Superior temporal gyrus (tissue), 1 donor: ENCODE results near the gene ARFGAP3.

Experiments used
- DNase-seq: peaks from one replicate; pipeline ENCODE4 v3.0.0-alpha.2; 2016; ENCODE audit errors: extremely low spot score

Gene ARFGAP3

DNA sequence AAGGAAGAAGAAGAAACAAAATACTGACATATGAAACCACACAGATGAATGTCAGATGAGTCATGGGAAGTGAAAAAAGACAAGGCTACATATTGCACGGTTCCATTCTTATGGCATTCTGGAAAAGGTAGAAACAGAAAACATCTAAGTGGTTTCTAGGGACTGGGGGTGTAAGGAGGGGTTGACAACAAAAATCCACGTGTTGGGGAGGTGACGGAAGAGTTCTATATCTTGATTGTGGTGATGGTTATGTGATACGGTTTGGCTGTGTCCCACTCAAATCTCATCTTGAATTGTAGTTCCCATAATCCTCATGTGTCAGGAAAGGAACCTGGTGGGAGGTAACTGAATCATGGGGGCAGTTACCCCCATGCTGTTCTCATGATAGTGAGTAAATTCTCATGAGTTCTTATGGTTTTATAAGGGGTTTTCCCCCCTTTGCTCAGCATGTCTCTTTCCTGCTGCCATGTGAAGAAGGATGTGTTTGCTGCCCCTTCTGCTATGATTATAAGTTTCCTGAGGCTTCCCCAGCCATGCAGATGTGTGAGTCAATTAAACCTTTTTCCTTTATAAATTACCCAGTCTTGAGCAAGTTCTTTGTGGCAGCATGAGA lies 6.4 kb upstream of the ARFGAP3 start:
- no peak for DNase-seq

DNA sequence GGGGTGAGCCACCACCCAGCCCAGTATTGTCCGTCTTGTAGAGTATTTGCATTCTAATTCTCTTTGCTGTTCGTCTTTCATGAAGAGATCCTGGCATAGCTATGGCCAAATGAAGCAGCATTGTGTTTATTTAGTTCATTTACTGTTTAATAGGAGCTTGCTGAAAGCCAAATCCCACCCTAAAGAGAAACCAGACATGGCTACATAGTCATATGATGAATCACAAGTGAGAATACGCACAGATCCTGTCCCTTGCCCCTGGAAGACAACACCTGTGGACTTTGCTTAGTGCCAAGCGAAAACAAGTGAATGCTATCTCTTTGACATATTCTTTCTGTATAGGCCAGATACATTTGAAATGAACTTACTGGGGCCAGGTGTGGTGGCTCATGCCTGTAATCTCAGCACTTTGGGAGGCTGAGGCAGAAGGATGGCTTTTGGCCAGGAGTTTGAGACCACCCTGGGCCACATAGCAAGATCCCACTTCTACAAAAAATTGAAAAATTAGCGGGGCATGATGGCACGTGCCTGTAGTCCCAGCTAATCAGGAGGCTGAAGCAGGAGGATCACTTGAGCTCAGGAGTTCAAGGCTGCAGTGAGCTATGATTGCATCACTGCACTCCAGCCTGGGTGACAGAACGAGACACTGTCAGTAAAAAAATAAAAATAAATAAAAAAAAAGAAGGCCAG lies 5.1 kb upstream of the ARFGAP3 start:
- no peak for DNase-seq

DNA sequence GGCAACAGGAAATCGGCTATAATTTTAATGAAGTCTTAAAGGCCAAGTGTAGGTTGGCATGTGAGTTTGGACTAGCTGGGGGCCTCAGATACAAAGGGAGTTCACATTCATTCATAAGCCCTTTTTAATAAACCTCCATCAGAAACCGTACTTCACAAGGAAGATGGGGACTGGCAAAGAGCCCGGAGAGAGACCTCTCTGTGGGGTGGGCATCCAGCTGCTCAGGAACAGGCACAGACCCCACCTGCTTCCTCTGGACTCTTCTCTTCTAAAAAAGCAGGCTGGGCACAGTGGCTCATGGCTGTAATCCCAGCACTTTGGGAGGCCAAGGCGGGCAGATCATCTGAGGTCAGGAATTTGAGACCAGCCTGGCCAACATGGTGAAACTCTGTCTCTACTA lies 3.9 kb upstream of the ARFGAP3 start:
- DNase-seq = no peak

DNA sequence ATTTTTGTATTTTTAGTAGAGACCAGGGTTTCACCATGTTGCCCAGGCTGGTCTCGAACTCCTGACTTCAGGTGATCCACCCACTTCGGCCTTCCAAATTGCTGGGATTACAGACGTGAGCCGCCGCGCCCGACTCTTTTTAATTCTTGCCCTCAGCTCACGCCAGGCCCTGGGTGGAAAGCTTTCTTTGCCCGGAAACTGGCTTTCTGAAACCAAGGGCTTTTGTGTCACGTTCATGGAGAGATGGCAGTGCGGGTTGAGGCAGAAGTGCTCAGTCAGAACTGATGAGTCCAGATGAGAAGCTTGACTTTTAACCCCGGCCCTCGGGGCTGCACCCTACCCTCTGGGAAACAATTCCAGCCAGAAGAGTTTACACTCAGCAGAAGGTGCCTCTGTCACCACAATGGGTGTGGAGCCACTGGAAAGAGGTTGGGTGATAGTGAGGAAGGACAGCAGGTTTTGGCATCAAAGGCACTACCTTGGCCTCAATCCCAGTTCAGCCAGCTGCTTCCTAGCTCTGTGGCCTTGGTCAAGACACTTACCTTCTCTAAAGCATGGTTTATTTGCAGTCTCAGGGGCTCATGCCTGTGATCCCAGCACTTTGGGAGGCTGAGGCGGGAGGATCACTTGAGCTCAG lies 890 bp upstream of the ARFGAP3 start:
- no peak for DNase-seq

DNA sequence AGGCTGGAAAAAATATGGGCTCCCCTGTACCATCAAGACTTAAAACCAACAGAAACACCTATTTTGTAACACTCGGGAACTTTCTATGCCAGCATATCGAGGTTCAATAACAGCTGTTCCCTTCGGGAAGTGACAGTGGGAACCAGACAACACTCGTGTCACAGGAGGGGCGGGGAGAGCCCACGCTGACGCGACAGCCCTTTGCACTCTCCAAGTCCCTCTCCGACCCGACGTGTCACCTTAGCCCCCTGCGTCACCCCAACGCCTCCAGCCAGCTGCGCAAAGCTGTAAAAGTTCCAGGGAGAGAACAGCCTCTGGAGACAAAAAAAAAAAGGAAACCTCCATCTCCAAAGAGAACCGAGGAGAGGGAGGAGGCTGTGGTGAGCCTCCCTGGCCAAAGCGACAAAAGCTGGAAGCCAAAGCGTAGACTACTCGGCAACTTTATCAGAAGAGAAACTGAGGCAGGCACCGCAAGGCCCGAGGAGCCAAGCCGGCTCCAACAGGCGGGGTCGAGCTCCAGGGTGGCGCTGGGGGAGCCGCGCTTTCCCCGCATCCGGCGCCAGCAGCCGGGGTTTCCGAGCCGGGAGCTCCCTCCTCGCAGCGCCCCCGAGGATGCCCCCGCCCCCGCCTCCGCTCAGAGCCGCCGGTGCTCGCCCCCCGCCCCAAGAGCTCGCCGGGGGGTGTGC lies 751 bp downstream of the ARFGAP3 start:
- DNase-seq = no peak

DNA sequence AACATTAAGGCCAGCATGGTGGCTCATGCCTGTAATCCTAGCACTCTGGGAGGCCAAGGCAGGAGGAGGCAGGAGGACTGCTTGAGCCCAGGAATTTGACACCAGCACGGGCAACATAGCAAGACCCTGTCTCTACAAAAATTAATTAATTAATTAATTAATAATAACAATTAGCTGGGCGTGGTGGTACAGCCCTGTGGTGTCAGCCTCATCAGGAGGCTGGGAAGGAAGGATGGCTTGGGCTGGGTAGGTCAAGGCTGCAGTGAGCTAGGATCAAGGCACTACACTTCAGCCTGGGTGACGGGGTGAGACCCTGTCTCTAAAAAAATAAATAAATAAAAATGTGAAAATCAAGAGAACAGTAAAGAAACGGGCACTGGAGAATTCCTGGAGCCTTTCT lies 1.4 kb downstream of the ARFGAP3 start:
- no peak for DNase-seq

DNA sequence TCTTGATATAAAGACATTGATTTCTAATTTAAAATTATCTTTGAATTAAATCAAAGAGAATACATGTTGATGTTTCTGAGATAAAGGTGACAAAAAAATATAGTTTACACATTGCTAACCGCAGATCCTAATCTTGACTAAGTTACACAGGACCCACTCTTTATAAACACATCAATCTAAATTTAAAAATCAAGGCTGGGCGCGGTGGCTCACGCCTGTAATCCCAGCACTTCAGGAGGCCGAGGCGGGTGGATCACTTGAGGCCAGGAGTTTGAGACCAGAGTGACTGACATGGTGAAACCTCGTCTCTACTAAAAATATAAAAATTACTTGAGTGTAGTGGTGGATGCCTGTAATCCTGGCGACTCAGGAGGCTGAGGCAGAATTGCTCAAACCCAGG lies 1.9 kb downstream of the ARFGAP3 start:
- no peak for DNase-seq

DNA sequence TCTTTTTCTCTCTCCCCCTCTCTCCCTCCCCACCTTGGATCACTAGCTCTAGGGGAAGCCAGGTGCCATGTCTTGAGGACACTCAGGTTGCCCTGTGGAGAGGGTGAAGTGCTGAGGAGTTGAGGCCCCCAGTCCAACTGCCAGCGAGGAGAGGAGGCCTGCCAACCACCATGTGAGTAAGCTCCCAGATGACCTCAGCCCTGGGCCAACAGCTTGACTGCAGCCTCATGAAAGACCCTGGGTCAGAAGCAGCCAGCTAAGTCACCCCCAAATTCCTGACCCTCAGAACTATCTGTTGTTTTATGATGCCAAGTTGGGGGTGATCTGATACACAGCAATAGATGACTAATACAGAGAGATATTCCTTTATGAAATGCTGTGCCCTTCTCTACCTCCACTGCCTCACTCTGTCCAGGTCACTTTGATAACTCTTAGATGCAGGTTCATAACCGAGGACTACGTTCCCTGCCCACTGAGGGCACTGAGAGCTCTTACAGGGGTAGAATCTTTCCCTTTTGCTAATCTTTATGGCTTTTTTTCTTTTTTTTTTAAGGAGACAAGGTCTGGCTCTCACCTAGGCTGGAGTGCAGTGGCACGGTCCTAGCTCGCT lies 8.0 kb downstream of the ARFGAP3 start:
- DNase-seq = no peak

DNA sequence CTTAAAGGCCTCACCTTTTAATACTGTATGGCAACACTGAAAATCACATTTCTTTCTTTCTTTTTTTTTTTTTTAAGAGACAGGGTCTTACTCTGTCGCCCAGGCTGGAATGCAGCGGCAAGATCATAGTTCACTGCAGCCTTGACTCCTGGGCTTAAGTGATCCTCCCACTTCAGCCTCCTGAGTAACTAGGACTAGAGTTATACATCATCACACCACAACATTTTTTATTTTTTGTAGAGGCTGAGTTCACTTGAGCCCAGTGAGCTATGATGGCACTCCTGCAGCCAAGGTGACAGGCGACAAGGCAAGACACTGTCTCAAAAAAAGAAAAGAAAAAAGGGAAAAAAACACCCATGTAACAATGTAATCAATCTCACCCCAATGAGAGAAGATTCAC lies 10.0 kb downstream of the ARFGAP3 start:
- no peak for DNase-seq

DNA sequence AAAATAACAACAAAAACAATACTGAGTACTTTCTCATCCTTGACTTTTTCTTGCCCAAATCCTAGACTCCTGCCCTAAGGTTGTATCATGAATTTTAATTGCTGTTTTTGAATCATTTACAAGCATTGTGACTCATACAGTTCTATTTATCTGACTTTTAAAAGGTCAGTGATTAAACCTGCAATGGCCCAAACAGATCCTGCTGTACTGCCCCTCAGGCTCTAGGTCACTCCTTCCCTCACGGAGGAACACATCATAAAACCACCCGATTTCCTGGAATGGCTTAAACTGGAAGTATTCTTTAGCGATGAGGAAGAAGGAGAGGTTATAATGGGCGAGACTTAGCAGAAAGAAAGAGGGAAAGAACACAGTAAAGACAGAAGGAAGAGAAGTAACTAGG lies 12.3 kb downstream of the ARFGAP3 start:
- DNase-seq = no peak

DNA sequence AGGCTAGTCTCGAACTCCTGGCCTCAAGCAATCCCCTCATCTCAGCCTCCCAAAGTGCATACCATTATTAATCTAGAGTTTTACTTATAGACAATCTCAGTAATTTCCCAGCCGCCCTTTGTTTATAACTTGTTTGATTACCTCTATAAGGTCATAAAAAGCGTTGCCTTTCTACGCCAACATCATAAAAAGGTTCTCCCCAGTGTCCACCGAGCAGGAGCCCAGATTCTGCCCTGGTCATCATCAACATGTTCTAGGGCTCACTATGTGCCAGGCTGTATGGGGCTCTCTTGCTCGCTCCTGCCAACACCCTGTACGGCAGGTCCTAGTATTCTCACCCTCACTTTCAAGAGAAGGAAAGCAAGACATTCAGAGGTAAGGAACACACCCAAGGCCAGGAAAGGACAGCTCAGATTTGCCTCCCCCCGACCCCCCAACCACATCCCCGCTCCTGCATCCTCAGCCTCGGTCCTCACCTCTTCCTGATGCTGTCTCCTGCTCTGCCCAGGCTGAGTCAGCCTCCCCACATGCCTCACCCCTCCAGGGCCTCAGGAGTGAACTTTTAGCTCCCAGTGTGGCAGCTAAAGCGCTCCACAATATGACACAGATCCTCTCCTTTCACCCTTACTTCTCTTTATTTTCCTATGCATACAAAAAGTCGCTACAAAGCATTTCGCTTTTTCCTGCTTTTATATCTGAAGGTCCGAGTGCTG lies 14.3 kb downstream of the ARFGAP3 start:
- DNase-seq = no peak

DNA sequence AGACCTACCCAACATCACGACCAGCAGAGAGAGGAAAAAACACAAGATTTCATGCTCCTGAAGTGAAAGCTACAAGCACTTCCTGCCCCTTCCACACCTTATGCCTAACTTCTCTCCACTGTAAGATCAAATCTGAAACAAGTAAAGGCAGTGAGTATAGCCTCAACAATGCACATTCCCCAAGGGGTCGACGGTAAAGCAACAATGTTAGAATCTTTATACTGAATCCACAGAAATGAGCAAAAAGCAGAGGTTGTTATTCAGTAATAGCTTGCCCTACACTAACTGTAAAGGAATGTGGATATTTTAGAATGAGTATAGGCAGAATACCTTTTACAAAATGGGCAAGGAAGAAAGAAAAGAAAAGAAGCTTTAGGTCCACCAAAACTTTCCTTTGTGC lies 15.6 kb downstream of the ARFGAP3 start:
- no peak for DNase-seq

DNA sequence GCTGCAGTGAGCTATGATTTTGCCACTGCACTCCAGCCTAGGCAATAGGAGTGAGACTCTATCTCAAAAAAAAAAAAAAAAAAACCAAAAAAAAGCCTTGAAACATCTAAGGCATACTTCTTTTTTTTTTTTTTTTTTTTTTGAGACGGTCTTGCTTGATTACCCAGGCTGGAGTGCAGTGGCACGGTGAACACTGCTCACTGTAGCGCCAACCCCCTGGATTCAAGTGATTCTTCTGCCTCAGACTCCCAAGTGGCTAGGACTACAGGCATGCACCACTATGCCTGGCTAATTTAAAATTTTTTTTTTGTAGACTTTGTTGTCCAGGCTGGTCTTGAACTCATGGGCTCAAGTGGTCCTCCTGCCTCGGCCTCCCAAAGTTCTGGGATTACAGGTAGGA lies 19.5 kb downstream of the ARFGAP3 start:
- no peak for DNase-seq

DNA sequence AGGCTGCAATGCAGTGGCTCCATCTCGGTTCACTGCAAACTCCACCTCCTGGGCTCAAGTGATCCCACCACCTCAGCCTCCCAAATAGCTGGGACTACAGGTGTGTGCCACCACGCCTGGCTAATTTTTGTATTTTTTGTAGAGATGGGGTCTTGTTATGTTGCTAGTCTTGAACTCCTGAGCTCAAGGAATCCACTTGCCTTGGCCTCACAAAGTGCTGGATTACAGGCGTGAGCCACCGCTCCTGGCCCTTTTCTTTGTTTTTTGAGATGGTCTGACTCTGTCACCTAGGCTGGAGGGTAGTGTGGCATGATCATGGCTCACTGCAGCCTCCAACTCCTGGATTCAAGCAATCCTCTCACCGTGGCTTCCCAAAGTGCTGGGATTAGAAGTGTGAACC lies 21.0 kb downstream of the ARFGAP3 start:
- DNase-seq = no peak

DNA sequence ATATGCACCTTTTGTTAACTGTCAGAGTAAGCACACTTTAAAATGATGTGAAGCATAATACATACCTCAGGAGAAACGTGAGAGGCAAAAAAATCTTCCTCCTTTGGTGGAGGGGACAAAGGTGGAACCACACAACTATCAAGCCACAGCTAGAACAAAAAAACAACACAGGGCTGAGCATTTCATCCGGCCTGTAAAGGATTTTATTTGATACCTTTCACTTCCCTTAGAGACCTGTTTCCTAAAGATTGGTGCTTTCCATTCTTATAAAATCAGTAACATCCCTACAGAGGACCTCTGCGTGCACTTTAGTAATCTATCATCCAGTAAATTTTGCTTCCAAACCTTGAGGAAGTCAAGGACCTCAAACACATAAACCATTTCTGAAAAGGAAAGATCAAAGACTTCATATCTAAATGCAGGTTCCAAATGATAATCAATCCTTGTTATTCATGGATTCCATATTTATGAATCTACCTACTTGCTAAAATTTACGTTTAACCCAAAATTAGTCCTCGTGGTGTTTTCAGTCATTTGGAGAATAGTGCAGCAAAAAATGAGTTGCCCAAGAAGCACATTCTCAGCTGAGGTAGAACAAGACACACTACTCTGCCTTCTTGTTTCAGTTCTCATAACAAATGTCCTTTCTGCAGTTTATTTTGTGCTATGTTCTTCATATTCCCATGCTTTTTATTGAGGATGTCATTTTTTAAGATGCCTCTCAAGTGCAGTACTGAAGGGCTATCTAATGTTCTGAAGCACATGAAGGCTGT lies 22.7 kb downstream of the ARFGAP3 start:
- no peak for DNase-seq

DNA sequence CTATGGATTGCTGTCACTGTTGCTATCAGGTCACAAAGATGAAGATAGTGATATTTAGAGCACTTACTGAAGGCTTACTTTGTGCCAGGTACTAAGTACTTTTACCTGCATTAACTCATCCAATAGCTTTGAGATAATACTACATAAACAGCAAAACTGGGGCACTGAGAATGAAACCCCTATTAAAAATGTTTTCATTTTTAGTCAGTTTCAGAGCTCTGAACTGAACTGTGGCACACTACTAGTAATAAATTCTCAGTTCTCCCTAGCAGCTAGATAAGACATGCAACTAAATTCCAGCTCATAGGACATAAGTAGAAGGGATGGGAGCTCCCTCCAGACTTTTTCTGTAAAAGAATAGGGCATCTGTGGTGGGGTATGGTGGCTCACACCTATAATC lies 24.0 kb downstream of the ARFGAP3 start:
- DNase-seq = no peak

DNA sequence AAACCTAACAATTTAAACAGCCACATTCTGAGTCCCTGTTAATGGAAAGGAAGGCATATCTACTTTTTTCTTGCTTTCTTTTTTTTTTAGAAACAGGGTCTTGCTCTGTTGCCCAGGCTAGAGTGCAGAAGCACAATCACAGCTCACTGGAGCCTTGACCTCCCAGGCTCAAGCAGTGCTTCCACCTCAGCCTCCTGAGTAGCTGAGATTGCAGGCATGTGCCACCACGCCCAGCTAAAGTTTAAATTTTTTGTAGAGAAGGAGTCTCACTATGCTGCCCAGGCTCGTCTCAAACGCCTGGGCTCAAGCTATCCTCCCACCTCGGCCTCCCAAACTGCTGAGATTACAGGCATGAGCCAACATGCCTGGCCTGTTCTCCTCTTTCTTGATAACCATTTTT lies 25.4 kb downstream of the ARFGAP3 start:
- DNase-seq = no peak

DNA sequence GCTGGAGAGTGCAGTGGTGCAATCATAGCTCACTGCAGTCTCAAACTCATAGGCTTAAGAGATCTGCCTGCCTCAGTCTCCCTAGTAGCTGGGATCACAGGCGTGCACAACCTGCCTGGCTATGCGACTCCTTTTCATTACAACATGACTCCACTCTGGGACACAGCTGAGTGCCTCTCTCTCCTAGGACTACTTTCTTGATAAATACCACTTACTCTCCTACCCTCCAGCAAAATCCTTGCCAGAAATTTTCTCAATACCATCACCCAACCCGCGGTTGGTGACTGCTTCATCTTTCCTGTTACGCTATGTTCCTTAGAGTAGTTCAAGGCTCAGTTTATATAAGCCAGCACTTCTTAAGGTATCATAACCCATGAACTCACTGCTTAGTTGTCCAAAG lies 26.9 kb downstream of the ARFGAP3 start:
- no peak for DNase-seq

DNA sequence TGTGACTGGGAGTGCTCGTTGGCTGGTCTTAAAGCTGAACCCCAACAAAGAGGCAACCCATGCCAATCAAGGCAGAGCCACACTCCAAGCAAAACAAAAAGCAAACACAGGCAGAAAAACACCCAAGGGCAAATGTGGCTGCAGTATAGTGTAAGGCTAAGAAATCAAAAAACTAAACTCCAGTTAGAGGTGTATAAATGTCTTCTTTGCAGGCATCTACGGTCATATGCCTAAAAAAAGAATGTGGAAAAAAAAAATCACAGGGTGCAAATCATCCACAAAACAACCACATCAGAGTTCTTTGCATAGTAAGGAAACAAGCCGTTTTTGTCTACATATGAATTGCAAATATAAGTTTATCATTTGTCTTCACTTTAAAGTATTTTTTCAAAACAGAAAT lies 27.8 kb downstream of the ARFGAP3 start:
- no peak for DNase-seq

DNA sequence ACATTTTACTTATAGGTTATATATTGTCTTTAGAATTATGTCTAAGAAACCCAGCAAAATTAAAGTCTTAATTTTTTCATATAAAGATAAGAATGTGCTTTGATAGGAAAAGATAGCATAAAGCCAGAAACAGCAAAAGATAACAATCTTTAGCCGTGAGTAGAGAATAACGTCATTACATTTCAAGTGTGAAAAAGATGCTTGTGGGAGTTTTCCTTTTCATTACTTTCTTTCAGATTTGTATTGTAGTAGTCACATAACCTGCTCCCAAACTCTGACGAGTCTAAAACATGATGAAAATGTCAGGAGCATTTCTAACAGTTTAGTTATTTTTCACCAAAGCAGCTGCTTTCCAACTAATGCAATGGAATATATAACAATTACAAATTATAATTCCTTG lies 31.3 kb downstream of the ARFGAP3 start:
- no peak for DNase-seq

DNA sequence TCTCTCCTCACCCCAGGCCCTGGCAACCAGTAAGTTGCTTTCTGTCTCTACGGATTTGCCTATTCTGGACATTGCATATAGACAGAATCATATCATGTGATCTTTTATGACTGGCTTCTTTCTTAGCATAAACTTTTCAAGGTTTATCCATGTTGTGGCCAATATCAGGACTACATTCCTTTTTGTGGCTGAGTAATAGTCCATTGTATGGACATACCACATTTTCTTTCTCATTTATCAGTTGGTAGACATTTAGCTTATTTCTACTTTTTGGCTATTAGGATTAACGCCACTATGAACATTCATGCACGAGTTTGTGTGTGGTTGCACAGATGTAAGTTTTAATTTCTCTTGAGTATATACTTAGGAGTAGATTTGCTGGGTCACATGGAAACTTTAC lies 35.7 kb downstream of the ARFGAP3 start:
- DNase-seq = no peak
